WTC11 (cell line): ENCODE results near the gene SKI. TPM values are rescaled to one million over a fixed set of nuclear protein-coding genes. Genes with fewer than 3 reads are reported as not detected.

ENCODE experiments used
- ATAC-seq: fragments of 200-7000 bp; cut with Tn5 transposase; 2 replicates; pipeline ENCODE4 v1.10.0; 2021; ENCODE audit warnings: mild to moderate bottlenecking, moderate library complexity
- CTCF ChIA-PET: fragments of 300-600 bp; sonication (Branson Sonifier 250); formaldehyde crosslinking; loops from one replicate; lab custom pipeline; 2021; ENCODE audit warnings: antibody characterized with exemption; lab: Charles Lee
- POLR2A ChIA-PET: fragments of 350-600 bp; sonication (Branson Sonifier 250); formaldehyde crosslinking; loops from one replicate; lab custom pipeline; 2021; ENCODE audit warnings: antibody characterized with exemption; lab: Charles Lee
- DNase-seq: peaks from one replicate; pipeline ENCODE4 v3.0.0; 2021; ENCODE audit warnings: low spot score
- H3K27ac Mint-ChIP-seq: 2 replicates; pipeline ENCODE4 v1.8.0; 2021; ENCODE audit warnings: mixed read lengths
- H3K27me3 Mint-ChIP-seq: 2 replicates; pipeline ENCODE4 v1.8.0; 2021; ENCODE audit warnings: low read depth, mild to moderate bottlenecking, moderate library complexity, mixed read lengths
- H3K36me3 Mint-ChIP-seq: 2 replicates; pipeline ENCODE4 v1.8.0; 2021; ENCODE audit warnings: mixed read lengths
- H3K4me1 Mint-ChIP-seq: 2 replicates; pipeline ENCODE4 v1.8.0; 2022; ENCODE audit warnings: mixed read lengths
- H3K4me3 Mint-ChIP-seq: 2 replicates; pipeline ENCODE4 v1.8.0; 2021; ENCODE audit warnings: mild to moderate bottlenecking, moderate library complexity, mixed read lengths
- H3K9me3 Mint-ChIP-seq: 2 replicates; pipeline ENCODE4 v1.8.0; 2021; ENCODE audit warnings: mixed read lengths
- ATF2 ChIP-seq: sonication (generic); formaldehyde crosslinking; IDR thresholded peaks from 2 replicates; pipeline ENCODE4 v1.8.1; 2022; ENCODE audit warnings: low read depth, missing genetic modification reagents, borderline replicate concordance
- ATF6 ChIP-seq: sonication (generic); formaldehyde crosslinking; IDR thresholded peaks from 2 replicates; pipeline ENCODE4 v1.8.1; 2023; ENCODE audit warnings: mild to moderate bottlenecking, missing genetic modification reagents
- CREB1 ChIP-seq: sonication (generic); formaldehyde crosslinking; IDR thresholded peaks from 2 replicates; pipeline ENCODE4 v1.8.0; 2023; ENCODE audit warnings: mild to moderate bottlenecking, missing genetic modification reagents
- E2F4 ChIP-seq: sonication (generic); formaldehyde crosslinking; IDR thresholded peaks from 2 replicates; pipeline ENCODE4 v1.8.1; 2022; ENCODE audit warnings: low read depth, mild to moderate bottlenecking, moderate library complexity, missing genetic modification reagents, borderline replicate concordance
- E2F5 ChIP-seq: sonication (generic); formaldehyde crosslinking; IDR thresholded peaks from 2 replicates; pipeline ENCODE4 v1.8.1; 2022; ENCODE audit warnings: mild to moderate bottlenecking, moderate library complexity, missing genetic modification reagents
- FOXK1 ChIP-seq: sonication (generic); formaldehyde crosslinking; IDR thresholded peaks from 2 replicates; pipeline ENCODE4 v1.8.0; 2022; ENCODE audit warnings: mild to moderate bottlenecking, moderate library complexity, missing genetic modification reagents
- HMGXB4 ChIP-seq: sonication (generic); formaldehyde crosslinking; IDR thresholded peaks from 2 replicates; pipeline ENCODE4 v1.8.1; 2023; ENCODE audit warnings: mild to moderate bottlenecking, moderate library complexity, missing genetic modification reagents
- MYBL2 ChIP-seq: sonication (generic); formaldehyde crosslinking; IDR thresholded peaks from 2 replicates; pipeline ENCODE4 v1.8.1; 2023; ENCODE audit warnings: mild to moderate bottlenecking, moderate library complexity, missing genetic modification reagents
- SMAD4 ChIP-seq: sonication (generic); formaldehyde crosslinking; IDR thresholded peaks from 2 replicates; pipeline ENCODE4 v1.8.0; 2022; ENCODE audit warnings: mild to moderate bottlenecking, missing genetic modification reagents
- TEAD4 ChIP-seq: sonication (generic); formaldehyde crosslinking; IDR thresholded peaks from 2 replicates; pipeline ENCODE4 v1.8.0; 2022; ENCODE audit warnings: mild to moderate bottlenecking, missing genetic modification reagents
- ZNF138 ChIP-seq: sonication (generic); formaldehyde crosslinking; conservative IDR thresholded peaks from 2 replicates; pipeline ENCODE4 v1.8.1; 2022; ENCODE audit warnings: mild to moderate bottlenecking, moderate library complexity, missing genetic modification reagents
- ZNF232 ChIP-seq: sonication (generic); formaldehyde crosslinking; IDR thresholded peaks from 2 replicates; pipeline ENCODE4 v1.8.0; 2022; ENCODE audit warnings: mild to moderate bottlenecking, missing genetic modification reagents
- ZNF281 ChIP-seq: sonication (generic); formaldehyde crosslinking; IDR thresholded peaks from 2 replicates; pipeline ENCODE4 v1.8.0; 2023; ENCODE audit warnings: mild to moderate bottlenecking, missing genetic modification reagents
- ZNF512 ChIP-seq: sonication (generic); formaldehyde crosslinking; IDR thresholded peaks from 2 replicates; pipeline ENCODE4 v1.8.1; 2022; ENCODE audit warnings: missing genetic modification reagents, borderline replicate concordance
- ZNF532 ChIP-seq: fragments of 250-450 bp; sonication (Bioruptor Pico); IDR thresholded peaks from 2 replicates; pipeline ENCODE4 v1.9.0; 2021; ENCODE audit warnings: mild to moderate bottlenecking, borderline replicate concordance
- ZSCAN18 ChIP-seq: fragments of 250-450 bp; sonication (Bioruptor Pico); IDR thresholded peaks from 2 replicates; pipeline ENCODE4 v2.1.2; 2022; ENCODE audit warnings: mild to moderate bottlenecking, moderate library complexity
- total RNA-seq: library from RNA; stranded (reverse); gene quantifications from 3 replicates; pipeline ENCODE4 v1.2.3, GENCODE V29; 2021

SKI gene
- total RNA-seq, 1 experiment from 2014 or later: 88.6 TPM

- ChIA-PET CTCF (interaction anchor here (0.9 to 5.1 kb wide), 5 partner anchors 30 to 153 kb away, joined by 4 to 28 read pairs (median 5); partner anchors contain the start of gene FAAP20), POLR2A (interaction anchor here (0.8 to 1.8 kb wide), 8 partner anchors 19 to 84 kb away, joined by 3 to 7 read pairs (median 4); partner anchors contain the start of gene FAAP20)
- Mint-ChIP-seq H3K27ac (peak overlapping the region; percentile 93), H3K4me3 (peak overlapping the region; percentile 96), H3K36me3 (no peaks in the 10 kb centered on the region), H3K27me3 (no peaks in the 10 kb centered on the region), H3K9me3 (no peaks in the 10 kb centered on the region), H3K4me1 (peaks cover 39% of the 10 kb centered on the region)
- DNase-seq: peak; percentile 50
- ATAC-seq: no peak
- TF ChIP-seq SMAD4 (CRISPR knock-in tag): no peak
- no peak for TF ChIP-seq E2F4 (CRISPR knock-in tag)
- TF ChIP-seq ZNF138 (CRISPR knock-in tag): no peak
- TF ChIP-seq ZNF232 (CRISPR knock-in tag): no peak
- 0 out of 2 replicates have a peak, but pooled peaks have one; percentile 37 for TF ChIP-seq TEAD4 (CRISPR knock-in tag)
- TF ChIP-seq ATF6 (CRISPR knock-in tag): no peak
- TF ChIP-seq ZSCAN18 (CRISPR knock-in tag): no peak
- TF ChIP-seq ZNF532 (CRISPR knock-in tag): no peak
- TF ChIP-seq FOXK1: 0 out of 2 replicates have a peak, but pooled peaks have one; percentile 19
- no peak for TF ChIP-seq ATF2 (CRISPR knock-in tag)
- peak; percentile 46; the same call in 1 of the 2 replicates for TF ChIP-seq HMGXB4 (CRISPR knock-in tag)
- 0 out of 2 replicates have a peak, but pooled peaks have one; percentile 59 for TF ChIP-seq MYBL2 (CRISPR knock-in tag)
- TF ChIP-seq ZNF512 (CRISPR knock-in tag): no peak
- TF ChIP-seq ZNF281 (CRISPR knock-in tag): no peak
- TF ChIP-seq E2F5: peak; percentile 48; the same call in 1 of the 2 replicates
- peak; percentile 51; the same call in 1 of the 2 replicates for TF ChIP-seq CREB1 (CRISPR knock-in tag)
Observed at GRCh38 chr1:2229037-2229864, 1.1 kb downstream of the SKI start.
